Hematopoietic multipotent progenitor cell treated with erythropoietin and hydrocortisone succinate and interleukin-3 and kit ligand, for 8 days (in vitro differentiated cells): ENCODE results near the gene LEPR.

Source experiments
- DNase-seq: peaks from one replicate; pipeline ENCODE4 v3.0.0-alpha.2; 2015

The LEPR gene

GRCh38 chr1:65412984-65413375, 7.5 kb upstream of the LEPR start:
- no peak for DNase-seq

- no peak for DNase-seq
Measured at GRCh38 chr1:65414538-65414937, 5.9 kb upstream of the LEPR start.

GRCh38 chr1:65416767-65417166, 3.7 kb upstream of the LEPR start:
- DNase-seq: no peak

- no peak for DNase-seq
Measured at GRCh38 chr1:65417729-65418128, 2.7 kb upstream of the LEPR start.

GRCh38 chr1:65418522-65419185, 1.8 kb upstream of the LEPR start:
- DNase-seq: no peak

- DNase-seq: peak; percentile 98
Measured at GRCh38 chr1:65419681-65420589, 533 bp upstream of the LEPR start.

GRCh38 chr1:65421351-65422025, 1.0 kb downstream of the LEPR start:
- peak; percentile 70 for DNase-seq

- peak; percentile 74 for DNase-seq
Measured at GRCh38 chr1:65422241-65423203, 2.1 kb downstream of the LEPR start.

- peak; percentile 52 for DNase-seq
Measured at GRCh38 chr1:65423884-65424572, 3.6 kb downstream of the LEPR start.

- DNase-seq: no peak
Measured at GRCh38 chr1:65424573-65424889, 4.1 kb downstream of the LEPR start.

- DNase-seq: no peak
Measured at GRCh38 chr1:65425006-65425405, 4.5 kb downstream of the LEPR start.

GRCh38 chr1:65425697-65426096, 5.2 kb downstream of the LEPR start:
- DNase-seq: no peak

GRCh38 chr1:65429078-65429477, 8.6 kb downstream of the LEPR start:
- no peak for DNase-seq

GRCh38 chr1:65429806-65430205, 9.3 kb downstream of the LEPR start:
- DNase-seq: no peak

- DNase-seq: peak; percentile 83
Measured at GRCh38 chr1:65431111-65431705, 10.7 kb downstream of the LEPR start.

- DNase-seq: no peak
Measured at GRCh38 chr1:65432918-65433317, 12.4 kb downstream of the LEPR start.

- no peak for DNase-seq
Measured at GRCh38 chr1:65434255-65434654, 13.8 kb downstream of the LEPR start.

GRCh38 chr1:65434760-65435159, 14.3 kb downstream of the LEPR start:
- no peak for DNase-seq

GRCh38 chr1:65435987-65436386, 15.5 kb downstream of the LEPR start:
- no peak for DNase-seq

GRCh38 chr1:65437616-65438015, 17.1 kb downstream of the LEPR start:
- peak; percentile 86 for DNase-seq

GRCh38 chr1:65440322-65440900, 19.9 kb downstream of the LEPR start:
- no peak for DNase-seq
